IPS-NIHi7 (cell line): ENCODE results near the gene UBE3B.
A peak's percentile ranks its signal among the peaks of the same experiment; 100 is the strongest.

Source experiments
- DNase-seq: peaks from one replicate; pipeline ENCODE4 v3.0.0; 2012; ENCODE audit warnings: mixed read lengths; ENCODE audit errors: extremely low spot score

The UBE3B gene

DNA sequence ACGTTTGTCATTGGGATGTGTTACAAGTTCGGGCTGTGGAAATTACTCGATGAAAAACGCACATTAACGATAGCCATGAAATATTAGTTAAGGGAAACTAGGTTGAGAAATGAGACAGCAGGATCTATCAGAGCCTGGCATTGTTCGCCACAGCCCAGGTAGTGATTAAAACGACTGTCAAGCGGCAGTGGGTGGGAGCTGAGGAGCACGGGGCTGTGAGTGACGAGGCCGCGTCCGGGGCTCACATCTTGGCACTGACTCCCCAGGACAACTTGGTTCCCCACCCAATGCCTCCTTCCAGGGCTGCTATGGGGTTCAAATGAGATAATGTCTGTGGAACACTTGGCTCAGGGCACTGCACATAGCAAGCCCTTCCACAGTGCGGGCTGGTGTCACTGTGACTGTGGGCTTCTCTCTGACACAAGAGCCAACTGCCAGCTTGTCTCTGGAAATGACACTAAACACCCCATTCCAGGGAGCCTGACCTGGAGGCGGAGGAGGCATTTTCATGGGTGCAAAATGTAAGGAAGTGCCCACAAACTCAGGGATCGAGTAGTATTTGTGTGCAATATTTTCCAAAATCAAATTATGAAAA is 76.6 kb downstream of the UBE3B start:
- DNase-seq = no peak

DNA sequence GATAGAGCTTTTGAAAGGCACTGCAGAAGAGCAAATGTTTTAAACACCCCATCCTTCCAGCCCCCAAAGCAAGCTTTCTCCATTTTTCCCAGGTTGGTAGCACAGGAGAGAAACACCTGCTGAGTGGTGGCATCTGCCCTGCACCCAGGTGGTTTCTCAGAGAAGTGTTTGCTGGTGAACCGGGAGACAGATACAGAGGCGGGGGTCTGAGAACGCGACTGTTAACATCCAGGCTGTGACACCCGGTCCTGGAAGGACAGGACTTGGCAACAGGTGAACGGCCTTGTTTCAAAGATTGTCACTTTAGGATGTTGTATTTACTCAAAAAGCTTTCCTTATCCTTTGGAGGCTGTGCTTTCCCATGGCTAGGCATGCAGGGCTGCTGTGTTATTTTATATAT is 77.3 kb downstream of the UBE3B start:
- no peak for DNase-seq

DNA sequence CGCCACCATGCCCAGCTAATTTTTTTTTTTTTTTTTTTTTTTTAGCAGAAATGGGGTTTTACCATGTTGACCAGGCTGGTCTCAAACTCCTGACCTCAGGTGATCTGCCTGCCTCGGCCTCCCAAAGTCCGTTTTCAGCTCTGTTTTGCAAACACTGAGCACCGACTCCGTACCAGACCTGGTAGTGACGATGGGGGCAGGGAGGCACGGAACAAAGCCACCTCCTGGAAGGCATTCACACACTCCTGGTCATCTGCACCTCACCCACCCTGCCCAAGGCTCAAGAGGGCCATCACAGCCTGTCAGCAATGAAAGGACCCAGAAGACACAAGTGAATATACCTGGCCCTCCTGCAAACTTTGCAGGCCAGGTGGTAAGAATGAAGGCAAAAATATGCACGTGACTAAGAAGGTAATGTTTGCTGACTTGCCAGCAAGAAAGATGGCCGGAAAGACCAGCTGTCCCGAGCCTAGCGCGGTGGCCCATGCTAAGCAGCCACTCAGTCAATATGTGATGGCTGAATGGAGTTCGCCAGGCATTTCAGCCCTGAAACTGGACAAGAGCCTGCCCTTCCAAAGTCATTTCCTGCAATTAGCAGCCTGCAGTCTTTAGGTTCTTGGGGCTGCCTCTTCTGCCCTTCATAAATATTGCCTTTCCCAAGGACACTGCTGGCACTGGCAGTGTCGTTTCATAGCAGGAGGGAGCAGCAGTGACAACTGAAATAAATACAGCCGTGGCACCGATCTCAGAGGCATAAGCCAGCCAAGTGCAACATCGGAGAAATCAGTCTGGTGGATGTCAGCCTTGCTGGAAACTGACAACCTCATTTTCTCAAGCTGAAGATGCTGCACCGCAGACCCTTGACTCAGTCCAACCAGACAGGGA is 78.2 kb downstream of the UBE3B start:
- no peak for DNase-seq

DNA sequence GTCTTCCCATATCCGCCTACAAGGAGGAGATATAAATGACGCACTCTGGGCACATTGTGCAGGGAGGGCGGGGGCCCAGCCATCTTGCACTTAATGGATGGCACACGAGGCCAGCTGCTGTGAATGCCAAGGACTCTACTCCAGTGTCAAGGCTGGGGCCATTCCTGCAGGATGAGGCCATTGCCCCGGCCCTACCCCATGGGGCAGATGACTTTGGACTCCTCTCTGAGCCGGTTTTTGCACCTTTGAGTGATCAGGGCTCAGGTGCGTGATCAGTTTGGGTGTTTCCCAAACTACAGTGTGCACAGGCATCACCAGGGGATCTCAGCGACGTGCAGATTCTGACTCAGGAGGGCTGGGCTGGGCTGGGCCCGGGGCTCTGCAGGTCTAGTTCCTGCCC is 79.8 kb downstream of the UBE3B start:
- DNase-seq = no peak

DNA sequence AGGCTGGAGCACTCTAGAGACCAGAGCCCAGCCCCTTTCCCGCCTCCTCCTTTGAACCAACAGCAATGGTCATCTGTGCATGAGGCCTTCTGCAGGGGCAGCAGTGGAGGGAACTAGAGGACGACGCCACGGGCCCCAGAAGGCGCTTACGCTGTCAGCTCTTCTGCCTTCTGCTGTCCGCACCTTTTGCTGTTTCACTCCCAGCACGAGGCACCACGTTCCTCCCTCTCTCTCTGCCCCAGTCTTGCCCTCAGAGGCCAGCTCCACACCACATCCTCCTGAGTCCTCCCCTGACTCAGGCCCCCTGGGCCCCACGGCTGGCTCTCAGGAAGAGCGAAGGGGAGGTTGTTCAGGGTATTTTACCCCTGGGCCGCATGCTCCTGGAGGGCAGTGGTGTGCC is 80.4 kb downstream of the UBE3B start:
- DNase-seq = no peak

DNA sequence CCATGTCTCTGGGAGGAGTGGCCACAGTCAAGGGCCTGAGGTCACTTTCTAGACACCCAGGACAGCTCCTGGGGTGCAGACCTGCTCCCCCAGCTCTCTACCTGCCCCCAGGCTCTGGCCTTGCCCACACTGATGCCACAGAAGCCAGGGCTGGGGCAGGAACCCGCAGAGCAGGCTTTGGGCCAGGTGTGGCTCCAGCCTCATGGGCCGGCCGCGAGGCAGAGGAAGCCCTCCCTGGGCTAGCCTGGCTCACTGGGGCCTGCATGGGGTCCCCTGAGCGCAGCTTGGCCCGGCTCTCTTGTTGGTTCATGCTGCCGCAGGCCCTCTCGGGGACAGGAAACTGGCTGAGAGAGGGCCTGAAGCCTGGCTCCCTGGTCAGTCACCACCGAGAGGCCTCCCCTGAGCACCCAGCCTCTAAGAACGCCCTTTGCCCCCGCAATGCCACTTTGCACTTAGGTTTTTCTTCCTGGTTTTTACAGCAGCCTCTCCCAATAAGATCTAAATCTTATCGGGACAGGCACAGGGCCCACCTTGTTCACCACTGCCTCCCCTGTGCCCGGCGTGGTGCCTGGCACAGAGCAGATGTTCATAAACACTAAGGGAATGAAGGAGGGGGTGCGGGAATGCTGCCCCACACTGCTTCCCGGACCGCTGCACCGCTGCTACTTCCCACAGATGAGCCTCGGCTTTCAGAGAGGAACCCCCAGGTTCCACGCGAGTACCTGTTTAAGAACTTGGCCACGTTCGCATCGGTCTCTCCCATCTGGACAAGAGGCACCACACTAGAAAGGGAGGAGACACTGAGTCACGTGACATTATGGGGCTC is 81.2 kb downstream of the UBE3B start:
- no peak for DNase-seq

DNA sequence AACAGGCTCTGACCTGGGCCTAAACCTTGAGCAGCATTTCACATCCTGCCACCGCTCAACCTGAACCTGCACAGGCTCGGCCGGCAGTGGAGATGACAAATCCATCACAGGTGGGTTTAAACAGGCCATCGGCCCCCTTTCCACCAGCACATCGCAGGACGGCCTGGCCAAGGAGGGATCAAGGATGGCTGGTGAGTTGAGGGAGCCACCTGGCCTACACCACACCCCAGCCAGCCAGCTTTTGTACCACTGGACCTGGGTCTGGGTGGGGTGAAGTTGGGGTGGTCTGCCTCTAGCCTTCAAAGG is 81.7 kb downstream of the UBE3B start:
- DNase-seq = no peak

DNA sequence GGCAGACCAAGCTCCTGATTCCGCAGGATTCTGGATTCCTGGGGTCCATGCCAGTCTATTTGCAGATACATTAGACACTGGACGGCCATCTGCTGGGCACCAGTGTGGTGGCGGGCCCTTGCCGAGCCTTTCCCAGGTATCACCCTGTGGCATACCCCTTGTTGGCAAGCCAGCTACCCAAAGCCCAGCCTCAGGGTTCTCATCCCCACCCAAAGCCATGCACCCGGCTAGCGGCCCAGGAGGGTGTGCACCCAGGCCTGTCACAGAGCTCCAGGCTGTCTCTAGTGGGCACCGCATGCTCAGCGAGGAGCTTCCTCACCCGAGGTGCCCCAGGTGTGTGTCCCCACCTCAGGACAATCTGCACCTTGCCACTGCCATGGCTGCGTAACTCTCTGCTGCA is 82.2 kb downstream of the UBE3B start:
- no peak for DNase-seq

DNA sequence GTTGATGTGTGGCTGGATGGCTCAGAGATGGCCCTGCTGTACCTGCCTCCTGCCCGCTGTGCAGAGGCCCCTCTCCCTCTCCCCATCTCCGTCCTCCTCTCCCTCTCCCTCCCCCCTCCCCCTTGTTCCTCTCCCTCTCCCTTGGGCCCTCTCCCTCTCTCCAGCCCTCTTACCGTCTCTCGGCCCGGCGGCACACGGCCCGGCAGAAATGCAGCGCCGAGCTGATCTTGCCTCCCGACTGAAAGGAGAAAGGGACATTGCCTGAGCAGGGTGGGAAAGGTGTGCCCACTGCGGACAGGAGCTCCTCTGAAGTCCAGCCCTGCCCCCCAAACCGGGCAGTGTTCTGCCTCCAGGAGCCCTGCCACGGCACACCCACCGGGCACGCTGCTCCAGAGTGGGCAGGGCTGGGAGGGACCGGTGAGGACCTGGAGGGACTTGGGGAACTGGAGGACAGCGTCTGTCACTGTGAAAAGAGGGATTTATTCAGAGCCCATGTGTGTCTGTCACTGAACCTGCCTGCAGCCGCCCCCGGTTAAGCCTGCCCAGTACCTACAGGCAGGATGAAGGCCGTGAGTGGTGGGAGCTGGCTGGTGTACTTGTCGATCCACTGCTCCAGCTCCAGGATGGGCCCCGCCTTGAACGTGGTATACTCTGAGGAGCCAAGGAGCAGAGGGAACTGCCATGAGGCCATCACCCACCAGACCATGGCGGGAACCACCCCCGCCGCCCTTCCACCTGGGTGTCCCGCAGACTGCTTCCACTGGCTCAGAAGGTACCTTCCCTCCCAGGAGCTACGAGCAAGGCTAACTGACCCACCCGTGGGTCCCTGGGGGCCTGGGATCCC is 83.7 kb downstream of the UBE3B start:
- no peak for DNase-seq

DNA sequence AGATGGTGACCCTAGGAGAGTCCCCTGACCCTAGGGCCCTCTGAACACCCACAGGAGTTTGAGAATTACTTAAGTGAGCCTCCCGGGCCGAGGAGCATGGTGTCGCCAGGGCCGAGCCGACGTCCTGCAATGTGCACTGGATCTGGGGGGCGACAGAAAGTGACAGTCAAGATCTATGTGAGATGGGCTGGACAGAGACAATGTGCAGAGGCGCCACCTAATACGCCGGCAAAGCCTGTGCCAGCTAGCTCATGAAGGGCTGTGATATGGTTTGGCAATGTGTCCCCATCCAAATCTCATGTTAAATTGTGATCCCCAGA is 84.2 kb downstream of the UBE3B start:
- no peak for DNase-seq

DNA sequence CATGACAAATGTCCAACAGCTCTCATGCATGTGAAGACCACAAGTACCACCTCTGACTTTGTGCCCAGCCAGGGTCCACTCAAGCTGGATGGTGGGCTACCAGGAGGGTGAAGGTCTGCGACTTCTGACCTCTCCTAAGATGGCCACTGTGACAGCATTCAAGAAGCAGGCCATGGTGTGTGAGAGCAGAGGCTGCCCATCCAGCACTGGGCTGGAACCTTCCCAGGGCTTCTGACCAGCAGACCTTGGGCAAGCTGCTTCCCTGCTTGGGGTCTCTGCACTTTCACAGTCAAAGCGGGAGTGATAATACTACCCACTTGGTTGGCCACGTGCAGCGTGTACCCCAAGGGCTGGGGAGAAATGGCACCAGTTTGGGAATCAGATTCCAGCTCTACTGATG is 85.4 kb downstream of the UBE3B start:
- DNase-seq = no peak

DNA sequence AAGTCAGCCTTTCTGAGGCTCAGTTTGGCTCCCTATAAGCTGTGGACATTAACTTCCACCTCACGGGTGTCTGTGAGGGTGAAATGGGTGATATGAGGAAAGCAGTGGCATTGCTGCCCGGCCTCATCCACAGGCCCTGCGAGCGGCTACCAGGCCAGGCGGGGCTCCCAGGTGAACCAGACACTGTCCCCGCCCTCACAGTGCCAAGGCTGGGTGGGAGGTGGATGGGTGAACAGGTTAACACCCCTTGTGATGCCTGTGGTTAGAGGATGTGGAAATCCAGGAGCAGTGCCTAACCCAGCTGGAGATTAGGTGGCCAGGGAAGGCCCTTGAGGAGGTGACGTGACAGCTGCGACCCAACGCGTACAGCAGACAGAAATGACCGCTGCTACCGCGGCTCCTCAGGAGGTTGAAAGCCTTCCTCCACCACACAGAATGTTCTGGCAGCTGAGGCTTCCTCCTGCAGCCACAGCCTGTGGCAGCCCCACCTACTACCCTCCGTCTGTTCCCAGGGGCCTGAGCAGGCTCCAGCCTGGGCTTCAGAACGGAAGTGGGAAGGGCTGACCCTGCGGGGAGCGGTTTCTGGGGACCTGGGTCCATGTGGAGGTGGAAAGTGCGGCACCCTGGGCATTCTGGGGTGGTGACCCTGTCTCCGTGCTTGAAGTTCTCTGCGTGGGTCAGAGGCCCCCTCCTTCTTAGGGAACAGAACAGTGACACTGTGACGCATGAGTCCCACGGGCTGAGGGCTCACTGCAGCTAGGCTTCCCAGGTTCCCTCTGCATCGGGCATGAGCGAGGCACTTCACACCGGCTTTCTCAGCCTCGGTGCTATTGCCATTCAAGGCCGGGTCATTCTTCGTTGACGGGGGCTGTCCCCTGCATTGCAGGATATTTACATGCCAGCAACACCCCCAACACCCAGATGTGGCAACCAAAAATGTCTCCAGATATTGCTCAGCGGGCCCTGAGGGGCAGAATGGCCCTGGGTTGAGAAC is 86.2 kb downstream of the UBE3B start:
- DNase-seq = no peak

DNA sequence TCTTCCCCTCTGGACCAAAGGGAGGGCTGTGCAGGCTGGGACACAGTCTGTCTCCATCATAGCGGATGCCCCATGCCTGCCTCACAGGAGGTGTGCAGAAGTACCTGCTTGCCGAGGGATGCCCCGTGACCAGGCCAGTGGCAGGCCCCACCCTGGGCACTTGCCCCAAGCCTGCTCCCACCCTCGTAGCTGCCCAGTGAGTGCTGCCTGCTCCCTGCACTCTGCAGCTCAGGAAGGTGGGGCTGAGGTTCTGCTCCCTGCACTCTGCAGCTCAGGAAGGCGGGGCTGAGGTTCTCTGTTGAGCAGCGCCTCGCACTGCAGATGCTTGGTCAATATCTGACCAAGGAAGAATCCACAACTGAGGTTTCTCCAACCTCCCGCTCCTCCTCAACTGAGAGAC is 89.0 kb downstream of the UBE3B start:
- DNase-seq = no peak

DNA sequence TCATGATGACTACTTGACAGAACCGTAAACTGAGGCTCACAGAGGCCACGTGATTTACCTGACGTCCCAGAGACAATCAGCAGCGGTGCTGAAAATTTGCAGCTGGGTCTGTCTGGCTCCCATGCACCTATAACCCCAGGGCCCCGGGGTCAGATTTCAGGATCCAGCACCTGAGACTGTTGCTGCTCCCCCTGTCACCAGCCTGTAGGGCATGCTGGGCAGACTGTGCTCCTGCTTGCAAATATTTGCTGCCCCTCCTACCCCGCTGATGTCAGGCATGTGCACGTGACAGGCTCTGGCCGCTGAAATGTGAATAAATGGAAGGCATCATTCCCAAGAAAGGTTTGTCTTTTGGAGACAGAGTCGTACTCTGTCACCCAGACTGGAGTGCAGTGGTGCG is 89.9 kb downstream of the UBE3B start:
- no peak for DNase-seq

DNA sequence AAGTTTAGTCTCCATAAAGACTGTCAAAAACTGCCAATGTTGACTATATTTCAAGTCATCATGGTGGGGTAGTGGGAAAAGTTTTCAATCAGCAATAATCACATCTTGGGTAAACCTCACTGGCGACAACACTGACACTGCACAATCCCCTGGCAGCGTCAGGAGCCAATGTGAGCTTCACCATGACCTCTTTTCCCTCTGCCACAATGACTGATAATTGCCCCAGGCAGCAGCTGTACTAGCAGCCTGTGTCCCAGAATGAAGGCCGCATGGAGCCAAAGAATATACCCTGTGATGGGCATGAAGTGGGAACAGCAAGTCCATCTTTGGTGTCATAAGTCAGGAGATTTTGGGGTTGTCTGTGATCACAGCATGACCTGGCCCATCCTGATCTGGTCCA is 90.5 kb downstream of the UBE3B start:
- no peak for DNase-seq

DNA sequence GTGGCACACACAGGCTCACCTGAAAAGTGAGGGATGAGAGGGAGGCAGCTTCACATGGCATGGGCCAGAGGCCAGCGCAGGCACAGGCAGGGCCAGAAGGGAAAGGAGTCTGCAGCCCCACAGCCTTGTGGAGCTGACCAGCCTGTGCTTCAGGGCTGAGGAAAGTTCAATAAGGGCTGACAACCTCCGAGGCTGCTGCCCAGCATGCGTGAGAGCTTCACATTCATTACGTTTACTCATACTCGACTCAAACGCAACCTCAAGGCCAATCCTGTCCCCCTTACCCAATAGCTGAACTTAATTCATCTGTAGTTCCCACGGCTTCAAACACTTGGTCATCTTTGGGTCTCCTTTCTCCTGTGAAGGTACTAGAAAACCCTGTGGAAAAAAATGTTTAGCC is 91.1 kb downstream of the UBE3B start:
- DNase-seq = no peak

DNA sequence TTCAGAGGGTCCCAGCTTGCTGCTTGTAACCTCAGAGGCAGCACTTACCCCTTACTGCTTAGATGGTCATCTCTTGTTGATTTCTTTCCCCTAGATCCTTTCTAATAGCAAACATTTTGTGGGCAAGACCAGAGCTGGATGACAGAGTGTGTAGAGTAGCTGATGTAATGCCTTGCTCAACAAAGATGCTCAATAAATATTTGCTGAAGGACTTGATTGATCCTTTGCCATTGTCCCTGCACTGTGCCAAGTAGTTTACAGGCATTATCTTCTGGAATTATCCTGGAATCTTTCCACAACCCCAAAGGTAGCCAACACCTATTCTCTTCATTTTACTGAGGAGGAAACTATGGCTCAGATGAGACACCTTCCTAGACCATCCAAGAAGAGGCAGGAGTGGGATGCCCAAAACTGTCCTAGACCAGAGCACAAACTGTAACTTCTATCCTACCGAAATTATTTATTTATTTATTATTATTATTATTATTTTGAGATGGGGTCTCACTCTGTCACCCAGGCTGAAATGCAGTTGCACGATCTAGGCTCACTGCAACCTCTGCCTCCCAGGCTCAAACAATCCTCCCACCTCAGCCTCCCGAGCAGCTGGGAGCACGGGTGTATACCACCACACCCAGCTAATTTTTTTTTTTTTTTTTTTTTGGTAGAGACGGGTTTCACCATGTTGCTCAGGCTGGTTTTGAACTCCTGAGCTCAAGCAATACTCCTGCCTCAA is 94.5 kb downstream of the UBE3B start:
- DNase-seq = no peak

DNA sequence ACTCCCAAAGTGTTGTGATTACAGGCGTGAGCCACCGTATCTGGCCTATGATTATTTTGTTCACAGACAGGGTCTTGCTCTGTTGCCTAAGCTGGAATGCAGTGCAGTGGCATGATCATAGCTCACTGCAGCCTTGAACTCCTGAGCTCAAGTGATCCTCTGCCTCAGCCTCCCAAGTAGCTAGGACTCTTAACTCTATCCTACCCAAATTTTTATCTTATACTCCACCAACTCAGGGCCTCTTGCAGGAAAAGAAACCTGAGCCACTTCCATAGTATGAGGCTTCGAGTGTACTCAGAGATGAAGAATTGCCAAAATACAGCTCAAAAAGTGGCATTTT is 95.0 kb downstream of the UBE3B start:
- DNase-seq = no peak

DNA sequence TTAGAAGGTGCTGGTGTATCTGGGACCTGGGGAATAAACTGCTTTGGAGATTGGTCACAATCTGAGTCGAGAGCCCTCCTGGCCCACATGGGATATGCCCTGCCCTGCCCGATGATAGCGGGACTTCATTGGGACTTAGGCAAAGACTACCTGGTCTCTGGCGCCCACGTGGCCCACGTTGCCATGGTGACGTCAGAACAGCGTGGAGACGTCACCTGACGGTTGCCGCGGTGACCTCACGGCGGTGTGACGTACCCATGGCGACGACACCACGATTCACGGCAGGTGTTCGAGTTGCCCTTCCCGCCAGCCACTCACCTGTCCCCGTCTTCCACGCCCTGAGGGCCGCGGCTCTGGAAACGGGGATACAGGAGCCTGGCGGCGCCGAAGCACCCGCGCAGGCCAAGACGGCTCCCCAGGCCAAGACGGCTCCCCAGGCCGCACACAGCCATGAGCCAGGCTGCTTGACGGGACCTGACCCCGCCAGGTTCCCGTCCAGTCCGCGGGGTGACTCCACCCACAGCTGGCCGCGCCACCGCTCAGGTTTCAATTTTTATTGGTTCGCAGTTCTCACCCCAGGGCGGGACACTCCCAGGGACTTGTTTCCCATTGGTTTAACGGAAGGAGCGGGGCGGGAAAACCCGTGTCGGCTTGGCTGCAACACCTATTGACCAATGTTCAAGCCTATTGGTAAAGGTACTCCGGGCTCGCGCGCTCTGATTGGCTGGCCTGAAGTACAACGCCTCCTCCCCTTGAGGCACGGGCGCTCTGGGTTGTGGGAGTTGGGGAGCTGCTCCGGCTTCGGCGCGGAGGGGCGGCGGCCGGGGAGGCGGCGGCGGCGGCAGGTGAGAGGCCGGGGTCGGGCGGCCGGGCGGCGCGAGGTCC is 95.8 kb downstream of the UBE3B start, which contains the start of the genes MMAB and MVK:
MMAB (minus strand) TSS at position 476 of the 885 bp plus-strand sequence; CDS start at position 452, 24 bp downstream.
MVK (plus strand) TSS at position 766 of the 885 bp plus-strand sequence. CDS start 1,029 bp downstream, outside the sequence.
- peak; percentile 100 for DNase-seq
